ENCODE measurements around the gene RHBDF1. TPM values are rescaled to one million over a fixed set of nuclear protein-coding genes. Genes with fewer than 3 reads are reported as not detected.
"Not testable (repeated sequence)": the region's sequence is repeated elsewhere in the genome, so short reads cannot be mapped to it uniquely, and the experiment has no call there.

Gene RHBDF1
- total and polyA plus RNA-seq, 4 donors: 1.8 to 6.2 (median 3.5) TPM

DNA sequence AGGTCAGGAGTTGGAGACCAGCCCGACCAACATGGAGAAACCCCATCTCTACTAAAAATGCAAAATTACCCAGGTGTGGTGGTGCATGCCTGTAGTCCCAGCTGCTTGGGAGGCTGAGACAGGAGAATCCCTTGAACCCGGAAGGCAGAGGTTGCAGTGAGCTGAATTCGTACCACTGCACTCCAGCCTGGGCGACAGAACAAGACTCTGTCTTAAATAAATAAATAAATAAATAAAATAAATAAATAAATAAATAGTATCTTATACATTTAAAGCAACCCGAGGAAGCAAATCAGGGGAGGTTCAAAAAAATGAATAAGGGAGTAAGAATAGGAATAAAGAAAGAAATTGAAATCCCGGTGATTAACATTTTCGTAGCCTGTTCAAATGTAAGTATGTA, 25.9 kb downstream of the RHBDF1 start:
- H3K9me3 ChIP-seq (ENCODE audit: control insufficient read depth in 4 of 4, low read length in 3 of 4); H3K36me3 ChIP-seq (ENCODE audit: control insufficient read depth in 4 of 4, insufficient read depth in 3 of 4, low read depth in 1 of 4, low read length in 3 of 4); H3K27ac ChIP-seq (ENCODE audit: low read depth in 1 of 2, low read length in 2 of 2): not testable (repeated sequence)

GRCh38 chr16:45454-45853, 27.0 kb downstream of the RHBDF1 start:
- peaks cover 0 to 15% (median 9%) of the 10 kb centered on the region in 4 donors for H3K4me1 ChIP-seq (ENCODE audit: control insufficient read depth in 4 of 4, insufficient read depth in 4 of 4, low read length in 3 of 4)
- H3K36me3 ChIP-seq (ENCODE audit: control insufficient read depth in 4 of 4, insufficient read depth in 3 of 4, low read depth in 1 of 4, low read length in 3 of 4): peaks cover 0 to 6% (median under 1%) of the 10 kb centered on the region in 4 donors
- no peak overlapping the region for H3K27ac ChIP-seq (ENCODE audit: low read depth in 1 of 2, low read length in 2 of 2)
- WGBS: 56% methylated on average over 5 of the region's 5 CpGs
- no peaks in the 10 kb centered on the region for H3K9me3 ChIP-seq (ENCODE audit: control insufficient read depth in 4 of 4, low read length in 3 of 4)
- H3K4me3 ChIP-seq (ENCODE audit: low read depth in 1 of 3, low read length in 3 of 3): no peak overlapping the region
- H3K27me3 ChIP-seq (ENCODE audit: control insufficient read depth in 4 of 4, insufficient read depth in 4 of 4, low read length in 3 of 4): no peaks in the 10 kb centered on the region
- DNase-seq (ENCODE audit: low spot score): no peak
- no peak overlapping the region for H3K9ac ChIP-seq (ENCODE audit: low read depth in 1 of 2, low read length in 2 of 2)
- TF ChIP-seq FOXA2 (IDR thresholded peaks at IDR 0.05) (peak; percentile 75), MAX (IDR thresholded peaks at IDR 0.05) (no peak), EGR1 (IDR thresholded peaks at IDR 0.05; ENCODE audit: low read depth in 2 of 2) (no peak), SP1 (IDR thresholded peaks at IDR 0.05) (no peak), REST (IDR thresholded peaks at IDR 0.05) (no peak), TAF1 (conservative IDR thresholded peaks at IDR 0.05) (no peak), GABPA (IDR thresholded peaks at IDR 0.05 in 1 of 2, conservative IDR thresholded peaks at IDR 0.05 in 1 of 2) (no peak), JUND (IDR thresholded peaks at IDR 0.05) (no peak), YY1 (IDR thresholded peaks at IDR 0.05) (no peak), HNF4G (IDR thresholded peaks at IDR 0.05) (no peak), RXRA (IDR thresholded peaks at IDR 0.05) (peak; percentile 36 to 44), FOXA1 (IDR thresholded peaks at IDR 0.05) (peak; percentile 68), NR2F2 (IDR thresholded peaks at IDR 0.05) (no peak), RAD21 (IDR thresholded peaks at IDR 0.05) (no peak), HNF4A (conservative IDR thresholded peaks at IDR 0.05) (peak; percentile 19 to 42)
- TF ChIP-seq, protein P1, sequence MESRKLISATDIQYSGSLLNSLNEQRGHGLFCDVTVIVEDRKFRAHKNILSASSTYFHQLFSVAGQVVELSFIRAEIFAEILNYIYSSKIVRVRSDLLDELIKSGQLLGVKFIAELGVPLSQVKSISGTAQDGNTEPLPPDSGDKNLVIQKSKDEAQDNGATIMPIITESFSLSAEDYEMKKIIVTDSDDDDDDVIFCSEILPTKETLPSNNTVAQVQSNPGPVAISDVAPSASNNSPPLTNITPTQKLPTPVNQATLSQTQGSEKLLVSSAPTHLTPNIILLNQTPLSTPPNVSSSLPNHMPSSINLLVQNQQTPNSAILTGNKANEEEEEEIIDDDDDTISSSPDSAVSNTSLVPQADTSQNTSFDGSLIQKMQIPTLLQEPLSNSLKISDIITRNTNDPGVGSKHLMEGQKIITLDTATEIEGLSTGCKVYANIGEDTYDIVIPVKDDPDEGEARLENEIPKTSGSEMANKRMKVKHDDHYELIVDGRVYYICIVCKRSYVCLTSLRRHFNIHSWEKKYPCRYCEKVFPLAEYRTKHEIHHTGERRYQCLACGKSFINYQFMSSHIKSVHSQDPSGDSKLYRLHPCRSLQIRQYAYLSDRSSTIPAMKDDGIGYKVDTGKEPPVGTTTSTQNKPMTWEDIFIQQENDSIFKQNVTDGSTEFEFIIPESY (IDR thresholded peaks at IDR 0.05): no peak
- TF ChIP-seq, protein P2, sequence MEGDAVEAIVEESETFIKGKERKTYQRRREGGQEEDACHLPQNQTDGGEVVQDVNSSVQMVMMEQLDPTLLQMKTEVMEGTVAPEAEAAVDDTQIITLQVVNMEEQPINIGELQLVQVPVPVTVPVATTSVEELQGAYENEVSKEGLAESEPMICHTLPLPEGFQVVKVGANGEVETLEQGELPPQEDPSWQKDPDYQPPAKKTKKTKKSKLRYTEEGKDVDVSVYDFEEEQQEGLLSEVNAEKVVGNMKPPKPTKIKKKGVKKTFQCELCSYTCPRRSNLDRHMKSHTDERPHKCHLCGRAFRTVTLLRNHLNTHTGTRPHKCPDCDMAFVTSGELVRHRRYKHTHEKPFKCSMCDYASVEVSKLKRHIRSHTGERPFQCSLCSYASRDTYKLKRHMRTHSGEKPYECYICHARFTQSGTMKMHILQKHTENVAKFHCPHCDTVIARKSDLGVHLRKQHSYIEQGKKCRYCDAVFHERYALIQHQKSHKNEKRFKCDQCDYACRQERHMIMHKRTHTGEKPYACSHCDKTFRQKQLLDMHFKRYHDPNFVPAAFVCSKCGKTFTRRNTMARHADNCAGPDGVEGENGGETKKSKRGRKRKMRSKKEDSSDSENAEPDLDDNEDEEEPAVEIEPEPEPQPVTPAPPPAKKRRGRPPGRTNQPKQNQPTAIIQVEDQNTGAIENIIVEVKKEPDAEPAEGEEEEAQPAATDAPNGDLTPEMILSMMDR (IDR thresholded peaks at IDR 0.05; ENCODE audit: low read depth, low read length, missing input control): no peak
- TF ChIP-seq, protein P3, sequence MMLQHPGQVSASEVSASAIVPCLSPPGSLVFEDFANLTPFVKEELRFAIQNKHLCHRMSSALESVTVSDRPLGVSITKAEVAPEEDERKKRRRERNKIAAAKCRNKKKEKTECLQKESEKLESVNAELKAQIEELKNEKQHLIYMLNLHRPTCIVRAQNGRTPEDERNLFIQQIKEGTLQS (IDR thresholded peaks at IDR 0.05): no peak

More for the DNA sequence above, 25.9 kb downstream of the RHBDF1 start:
- 98% methylated on average over 7 of the region's 7 CpGs for WGBS
- H3K9ac ChIP-seq (ENCODE audit: low read depth in 1 of 2, low read length in 2 of 2); H3K4me3 ChIP-seq (ENCODE audit: low read depth in 1 of 3, low read length in 3 of 3); DNase-seq (ENCODE audit: low spot score); H3K27me3 ChIP-seq (ENCODE audit: control insufficient read depth in 4 of 4, insufficient read depth in 4 of 4, low read length in 3 of 4): not testable (repeated sequence)
- peaks cover 0 to 15% (median 9%) of the 10 kb centered on the region in 4 donors for H3K4me1 ChIP-seq (ENCODE audit: control insufficient read depth in 4 of 4, insufficient read depth in 4 of 4, low read length in 3 of 4)
